CD1c-positive myeloid dendritic cell (primary cell): ENCODE results near the gene KCTD16.

Experiments
- DNase-seq: peaks from one replicate; pipeline ENCODE4 v3.0.0-alpha.2; 2016; ENCODE audit errors: extremely low spot score

Gene KCTD16

GRCh38 chr5:144525000-144525399 is 354.3 kb downstream of the KCTD16 start:
- DNase-seq, result no peak

DNA sequence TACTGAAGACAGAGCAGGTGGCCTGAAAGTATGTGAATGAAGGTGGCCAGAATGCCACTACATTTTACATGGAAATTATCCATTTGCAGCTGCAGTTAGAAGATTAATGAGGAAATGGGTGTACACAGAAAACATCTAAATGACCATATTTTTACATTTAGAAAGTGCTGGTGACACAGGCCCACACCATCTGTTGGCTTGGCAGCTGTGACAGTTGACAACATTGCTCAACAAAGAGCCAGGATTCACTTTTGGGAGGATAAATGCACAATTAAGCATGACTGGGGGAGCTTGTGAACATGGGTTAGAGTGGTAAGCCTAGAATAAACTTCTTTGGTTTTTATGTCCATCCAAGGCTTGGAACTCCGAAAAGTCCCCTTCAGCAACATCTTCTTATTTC is 360.5 kb downstream of the KCTD16 start:
- DNase-seq, result no peak
